Measurements from ENCODE around the gene PVALB.

DNA sequence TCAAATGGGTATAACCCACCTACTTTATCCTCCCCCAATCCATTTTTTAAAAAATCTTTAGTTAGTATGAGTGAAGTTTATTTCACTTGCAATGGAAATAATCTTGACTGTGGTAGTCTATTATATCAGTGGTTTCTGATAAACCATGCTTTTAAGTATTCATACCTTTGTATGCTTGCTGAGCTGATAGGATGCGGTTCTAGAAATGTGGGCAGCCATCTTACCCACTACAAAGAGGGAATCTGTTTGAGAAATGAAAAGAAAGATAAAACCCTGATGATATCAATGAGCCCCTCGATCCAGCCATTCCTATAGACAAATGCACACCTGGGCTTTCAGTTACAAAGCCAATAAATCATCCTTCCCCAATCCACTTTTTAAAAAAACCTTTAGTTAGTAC, 13.8 kb upstream of the PVALB start:
- TF ChIP-seq, protein P1, sequence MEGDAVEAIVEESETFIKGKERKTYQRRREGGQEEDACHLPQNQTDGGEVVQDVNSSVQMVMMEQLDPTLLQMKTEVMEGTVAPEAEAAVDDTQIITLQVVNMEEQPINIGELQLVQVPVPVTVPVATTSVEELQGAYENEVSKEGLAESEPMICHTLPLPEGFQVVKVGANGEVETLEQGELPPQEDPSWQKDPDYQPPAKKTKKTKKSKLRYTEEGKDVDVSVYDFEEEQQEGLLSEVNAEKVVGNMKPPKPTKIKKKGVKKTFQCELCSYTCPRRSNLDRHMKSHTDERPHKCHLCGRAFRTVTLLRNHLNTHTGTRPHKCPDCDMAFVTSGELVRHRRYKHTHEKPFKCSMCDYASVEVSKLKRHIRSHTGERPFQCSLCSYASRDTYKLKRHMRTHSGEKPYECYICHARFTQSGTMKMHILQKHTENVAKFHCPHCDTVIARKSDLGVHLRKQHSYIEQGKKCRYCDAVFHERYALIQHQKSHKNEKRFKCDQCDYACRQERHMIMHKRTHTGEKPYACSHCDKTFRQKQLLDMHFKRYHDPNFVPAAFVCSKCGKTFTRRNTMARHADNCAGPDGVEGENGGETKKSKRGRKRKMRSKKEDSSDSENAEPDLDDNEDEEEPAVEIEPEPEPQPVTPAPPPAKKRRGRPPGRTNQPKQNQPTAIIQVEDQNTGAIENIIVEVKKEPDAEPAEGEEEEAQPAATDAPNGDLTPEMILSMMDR (IDR thresholded peaks at IDR 0.05; ENCODE audit: insufficient read depth, low read length, poor library complexity, severe bottlenecking) = no peak
- no peak for TF ChIP-seq EZH2phosphoT487 (conservative IDR thresholded peaks at IDR 0.05; ENCODE audit: low read length)
